Skeletal muscle cell (primary cell): ENCODE measurements around the gene CADPS2.

Source experiments
- DNase-seq: peaks from one replicate; pipeline ENCODE4 v3.0.0-alpha.2; 2010; ENCODE audit warnings: low read depth
- H3K4me3 ChIP-seq: 2 replicates; pipeline ENCODE4 v1.5.1; 2011; ENCODE audit warnings: low read depth, mild to moderate bottlenecking, control low read depth, low read length, moderate library complexity

The CADPS2 gene

DNA sequence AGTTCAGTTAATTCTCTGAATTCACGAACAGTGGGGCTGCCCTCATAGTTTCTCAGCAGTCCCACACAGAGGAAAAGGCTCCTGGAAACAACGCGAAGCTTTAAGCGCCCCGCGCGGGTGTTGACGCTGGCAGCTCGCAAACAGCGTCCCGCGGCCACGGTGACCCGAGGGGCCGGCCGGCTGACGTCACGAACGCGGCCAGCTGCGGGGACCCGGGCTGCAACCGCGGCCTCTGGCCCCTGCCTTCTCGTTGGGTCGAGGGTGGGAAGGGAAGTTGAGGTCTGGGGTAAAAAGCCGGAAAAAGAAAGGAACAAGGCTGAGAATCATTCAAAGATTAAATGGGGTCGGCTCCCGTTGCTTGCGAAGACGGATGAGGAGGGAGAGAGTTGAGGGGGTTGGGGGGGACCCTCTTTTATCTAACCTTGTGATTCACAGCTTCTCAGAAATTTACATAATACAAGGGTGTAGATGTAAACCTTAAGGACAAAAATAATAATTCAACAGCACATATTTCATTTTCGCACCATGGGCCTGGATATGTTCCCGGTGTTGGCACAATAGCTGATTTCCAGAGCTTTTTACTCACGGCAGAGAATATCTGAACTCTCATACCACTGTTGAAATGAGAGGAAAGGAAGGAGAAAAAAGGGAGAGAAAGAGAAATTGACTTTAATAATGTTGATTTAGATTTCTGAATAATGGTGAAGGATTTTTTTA lies 574.4 kb downstream of the CADPS2 start:
- no peak for DNase-seq
- H3K4me3 ChIP-seq = no peak overlapping the region

DNA sequence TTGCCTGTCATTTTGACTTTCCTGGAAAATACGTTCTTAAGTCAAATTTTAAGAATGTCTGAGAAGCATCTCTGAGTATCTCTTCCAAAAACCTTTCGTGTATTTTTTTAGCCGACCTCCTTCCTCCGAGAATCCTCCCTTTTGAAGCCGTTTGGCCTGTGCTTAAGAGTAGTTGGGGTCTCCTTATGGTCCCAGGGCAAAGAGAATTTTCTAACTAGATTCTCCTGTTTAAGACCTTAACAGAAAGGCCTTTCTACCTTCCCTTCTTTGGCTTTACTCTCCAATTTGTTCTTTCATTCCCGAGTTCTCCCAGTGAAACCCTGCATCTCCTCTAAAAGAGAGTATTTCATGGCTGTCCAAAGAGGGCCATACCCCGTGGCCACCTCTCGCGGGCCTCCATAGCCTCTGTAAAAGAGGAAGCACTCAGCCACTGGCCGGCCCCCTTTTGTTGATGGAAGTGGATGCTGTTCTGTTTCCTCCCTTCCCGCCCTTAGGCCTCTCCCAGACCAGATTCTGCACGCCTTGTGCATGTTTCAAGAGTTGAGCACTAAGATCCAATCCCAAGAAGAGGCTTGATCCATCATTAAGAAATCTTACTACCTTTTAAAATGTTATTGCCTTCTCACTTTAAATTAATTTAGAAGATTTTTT lies 575.1 kb downstream of the CADPS2 start:
- no peak for DNase-seq
- H3K4me3 ChIP-seq = no peak overlapping the region

DNA sequence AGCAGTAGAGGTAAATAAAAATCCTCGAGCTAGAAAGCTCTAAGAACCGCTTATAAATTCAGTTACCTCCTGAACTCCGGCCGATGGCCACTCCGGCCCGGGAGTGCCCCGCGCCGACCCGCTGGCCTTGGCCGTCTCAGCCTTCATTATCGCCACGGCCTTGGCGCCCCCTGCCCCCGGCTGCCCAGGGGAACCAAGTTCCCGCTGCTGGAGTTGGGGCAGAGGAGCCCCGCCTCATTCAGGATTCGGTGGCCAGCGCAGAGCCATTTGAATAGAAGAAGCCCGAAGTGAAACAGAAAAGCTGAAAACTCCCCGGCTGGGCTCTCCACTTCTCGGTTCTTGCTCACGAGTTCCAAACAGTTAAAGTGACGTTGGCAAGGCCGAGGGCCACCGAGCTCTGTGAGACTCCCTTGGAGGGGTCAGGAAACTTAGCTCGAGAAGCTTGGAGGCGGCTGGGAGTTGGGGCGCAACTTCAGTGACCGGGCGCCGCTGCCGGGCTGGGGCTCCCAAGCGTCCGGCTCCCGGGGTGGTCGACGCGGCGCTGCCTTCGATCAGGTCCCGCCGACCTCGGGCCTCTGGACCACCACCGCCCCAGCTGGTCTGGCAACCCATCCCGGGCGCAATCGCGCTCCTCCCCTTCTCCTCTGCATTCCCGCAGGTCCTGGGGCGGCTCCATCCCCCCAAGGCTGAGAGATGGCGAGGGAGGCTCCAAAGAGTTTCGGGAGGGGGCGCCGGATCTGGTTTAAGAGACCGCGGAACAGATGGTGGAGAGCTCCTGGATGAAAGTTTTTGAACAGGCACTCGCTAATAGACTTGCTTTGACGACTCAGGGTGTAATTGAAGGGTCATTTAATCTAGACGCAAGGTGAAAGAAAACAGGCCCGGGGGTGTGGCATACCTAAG lies 575.9 kb downstream of the CADPS2 start:
- DNase-seq = no peak
- peak overlapping the region; percentile 41 for H3K4me3 ChIP-seq

DNA sequence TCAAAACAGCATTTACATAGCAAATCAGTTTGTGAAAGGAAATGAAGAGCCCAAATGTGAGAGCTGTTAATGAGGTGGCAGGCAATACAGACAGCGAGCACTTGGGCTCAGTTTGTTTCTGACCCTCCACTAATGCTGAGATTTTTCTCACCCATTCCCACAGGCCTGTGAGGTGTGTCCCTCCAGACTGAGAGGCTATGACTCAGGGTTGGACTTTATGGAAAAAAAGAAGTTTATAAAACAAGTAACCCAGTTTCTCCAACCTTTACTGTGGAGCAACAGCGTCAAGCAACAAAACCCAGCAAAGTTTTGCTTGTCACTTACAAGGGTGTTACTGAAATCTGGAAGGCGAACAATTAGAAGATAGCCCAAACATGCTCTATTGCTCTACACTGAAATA lies 576.8 kb downstream of the CADPS2 start:
- H3K4me3 ChIP-seq = no peak overlapping the region
- no peak for DNase-seq

DNA sequence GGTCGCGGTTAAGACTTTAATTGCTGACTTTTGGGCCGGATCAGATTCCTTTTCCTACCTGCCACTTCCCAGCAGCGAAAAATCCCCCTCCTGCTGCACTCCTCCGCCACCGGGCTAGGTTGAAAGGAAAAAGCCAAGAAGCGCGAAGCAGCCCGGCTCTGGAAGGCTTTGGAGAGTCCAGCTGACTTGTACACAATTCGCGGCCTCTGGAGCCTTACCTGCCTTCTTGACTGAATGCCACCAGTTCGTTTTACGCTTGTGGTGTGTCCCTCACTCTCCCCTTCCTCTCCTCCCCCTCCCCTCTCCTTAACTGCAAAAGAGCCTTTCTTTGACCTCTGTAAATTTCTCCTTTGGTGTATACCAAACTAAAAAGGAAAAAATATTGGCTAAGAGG lies 579.0 kb downstream of the CADPS2 start:
- no peak overlapping the region for H3K4me3 ChIP-seq

DNA sequence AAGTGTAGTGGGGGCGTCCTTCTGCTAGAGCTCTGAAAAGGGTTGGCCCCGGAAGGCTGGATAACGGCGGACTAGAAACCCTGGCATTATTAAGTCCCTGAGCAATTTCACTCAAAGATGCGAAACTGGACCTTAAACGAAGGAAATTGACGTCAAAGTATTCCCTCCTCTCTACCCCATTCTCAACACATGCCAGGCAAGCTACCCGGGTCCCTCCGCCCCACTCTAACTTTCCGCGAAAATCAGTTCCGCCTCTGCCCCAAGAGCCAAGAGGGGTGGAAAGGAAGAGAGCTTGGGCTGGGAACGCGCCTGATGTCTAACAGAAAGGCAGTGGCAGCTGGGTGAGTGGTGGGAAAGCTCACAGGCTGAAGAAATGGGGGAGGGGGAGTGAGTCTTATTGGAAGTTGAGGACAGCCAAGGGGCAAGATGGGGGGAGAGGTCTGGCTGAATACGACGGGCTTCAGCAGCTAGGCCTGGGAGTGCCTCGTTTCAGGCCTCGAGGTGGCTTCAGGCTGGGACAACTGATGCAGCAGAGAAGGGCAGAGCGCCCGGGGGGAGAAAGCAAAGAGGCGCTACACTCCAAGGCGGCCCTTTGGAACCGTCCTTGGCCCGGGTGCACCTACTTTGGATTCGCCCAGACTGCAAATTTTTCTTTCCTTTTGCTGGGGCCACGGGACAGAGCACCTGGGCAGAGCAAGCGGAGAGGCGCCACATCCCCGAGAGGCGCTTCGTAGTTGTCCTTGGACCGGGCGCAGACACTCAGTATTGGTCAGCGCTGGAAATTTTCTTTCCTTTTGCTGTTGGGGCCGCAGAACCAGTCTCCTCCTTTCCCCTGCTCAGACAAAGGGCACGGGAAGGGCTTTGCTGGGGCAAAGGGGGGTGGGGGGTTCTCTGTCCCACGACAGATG lies 579.7 kb downstream of the CADPS2 start:
- DNase-seq = no peak
- no peak overlapping the region for H3K4me3 ChIP-seq

More for the DNA sequence above, 579.0 kb downstream of the CADPS2 start:
- no peak for DNase-seq

DNA sequence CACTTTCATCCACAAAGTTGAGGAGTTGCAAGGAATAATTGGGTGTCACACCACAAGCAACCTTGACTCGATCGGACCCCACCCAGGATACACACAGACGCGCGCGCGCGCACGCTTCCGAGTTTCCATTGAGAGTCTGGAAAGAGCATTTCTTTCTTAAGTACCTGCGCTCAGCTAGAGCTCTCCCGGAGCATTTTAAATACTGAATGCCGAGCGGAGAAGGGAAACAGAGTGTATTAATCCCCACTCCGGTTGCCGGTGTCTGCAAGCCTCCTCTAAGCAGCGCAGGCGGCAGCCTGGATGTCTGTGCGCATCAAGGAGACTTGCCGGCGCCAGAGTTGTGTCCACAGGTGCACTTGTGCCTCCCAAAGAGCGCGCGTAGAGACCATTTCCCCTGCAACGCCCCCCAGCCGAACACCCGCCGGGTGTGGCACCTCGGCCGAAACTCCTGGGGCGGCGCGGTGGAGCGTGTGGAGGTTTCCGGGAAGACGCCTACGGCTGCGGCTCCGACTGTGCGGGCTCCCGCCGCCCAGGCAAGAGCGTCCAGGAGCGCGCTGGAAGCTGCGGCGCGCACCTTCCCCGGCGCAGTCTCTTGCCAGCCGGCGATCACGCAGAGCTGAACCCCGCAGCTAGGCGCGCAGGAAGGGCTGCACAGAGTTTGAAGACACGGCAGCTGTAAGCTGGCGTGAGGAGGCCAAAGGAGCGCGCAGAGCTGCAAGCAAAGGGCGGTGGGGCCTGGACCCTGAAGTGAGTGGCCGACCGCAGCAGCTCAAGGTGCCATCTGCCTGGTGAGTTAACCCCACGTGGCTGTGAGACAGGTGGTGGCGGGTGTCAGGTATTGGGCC lies 580.6 kb downstream of the CADPS2 start:
- H3K4me3 ChIP-seq = no peak overlapping the region
- DNase-seq = no peak

DNA sequence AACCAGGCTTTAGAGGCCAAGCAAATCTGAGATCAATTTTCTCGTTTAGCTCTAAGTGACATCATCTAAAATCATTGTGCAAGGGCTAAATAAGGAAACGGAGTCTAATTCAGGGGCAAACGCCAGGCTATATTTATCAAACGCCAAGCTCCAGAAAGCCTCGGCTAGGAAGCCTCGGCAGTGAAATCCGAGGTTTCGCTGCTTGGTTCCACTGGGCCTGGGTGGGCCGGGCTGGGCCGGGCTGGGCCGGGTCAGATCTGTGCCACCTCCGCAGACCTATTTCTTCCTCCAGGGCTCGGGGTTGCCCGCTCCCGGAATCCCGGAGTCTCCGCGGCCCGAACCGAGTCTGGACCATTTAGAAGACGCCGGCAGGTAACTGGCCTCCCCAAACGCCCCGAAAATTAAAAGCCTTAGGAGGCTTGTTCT lies 581.3 kb downstream of the CADPS2 start:
- H3K4me3 ChIP-seq = no peak overlapping the region
- DNase-seq = peak; percentile 1

DNA sequence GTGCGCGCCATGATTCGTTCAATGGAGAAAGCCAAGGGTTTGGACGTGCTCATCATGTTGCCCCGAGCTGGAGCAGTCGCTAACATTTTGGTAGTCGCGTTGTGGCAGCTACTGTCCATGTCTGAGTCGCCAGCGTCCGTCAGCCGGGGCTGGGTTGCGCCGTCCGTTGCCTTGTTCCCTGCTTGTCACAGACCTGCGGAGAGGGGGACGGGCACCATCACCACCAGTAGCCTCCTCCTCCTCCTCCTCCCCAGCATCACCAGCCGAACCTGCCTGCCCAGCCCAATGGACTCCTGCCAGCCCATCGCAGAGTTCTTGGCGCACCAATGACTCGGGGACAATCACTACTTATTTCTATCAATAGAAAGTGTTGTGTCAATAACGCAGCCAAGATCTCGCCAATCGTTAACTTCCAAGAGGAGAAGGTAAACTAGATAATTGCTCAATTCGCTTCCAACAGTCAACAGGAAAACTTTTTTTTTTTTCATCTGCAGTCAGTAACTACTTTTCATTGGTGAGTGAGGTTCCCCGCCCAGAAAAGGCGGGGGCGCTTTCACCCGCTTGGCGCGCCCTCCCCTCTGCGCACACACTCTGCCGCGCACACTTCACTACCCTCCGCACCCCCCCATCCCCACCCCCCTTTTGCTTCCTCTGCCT lies 581.8 kb downstream of the CADPS2 start, which contains the start of gene FEZF1:
Gene FEZF1 (minus strand): TSS at position 432 of the 657 bp plus-strand sequence. CDS start 313 bp downstream, at position 119.
- H3K4me3 ChIP-seq = no peak within 1 kb of the TSS
- no peak for DNase-seq

DNA sequence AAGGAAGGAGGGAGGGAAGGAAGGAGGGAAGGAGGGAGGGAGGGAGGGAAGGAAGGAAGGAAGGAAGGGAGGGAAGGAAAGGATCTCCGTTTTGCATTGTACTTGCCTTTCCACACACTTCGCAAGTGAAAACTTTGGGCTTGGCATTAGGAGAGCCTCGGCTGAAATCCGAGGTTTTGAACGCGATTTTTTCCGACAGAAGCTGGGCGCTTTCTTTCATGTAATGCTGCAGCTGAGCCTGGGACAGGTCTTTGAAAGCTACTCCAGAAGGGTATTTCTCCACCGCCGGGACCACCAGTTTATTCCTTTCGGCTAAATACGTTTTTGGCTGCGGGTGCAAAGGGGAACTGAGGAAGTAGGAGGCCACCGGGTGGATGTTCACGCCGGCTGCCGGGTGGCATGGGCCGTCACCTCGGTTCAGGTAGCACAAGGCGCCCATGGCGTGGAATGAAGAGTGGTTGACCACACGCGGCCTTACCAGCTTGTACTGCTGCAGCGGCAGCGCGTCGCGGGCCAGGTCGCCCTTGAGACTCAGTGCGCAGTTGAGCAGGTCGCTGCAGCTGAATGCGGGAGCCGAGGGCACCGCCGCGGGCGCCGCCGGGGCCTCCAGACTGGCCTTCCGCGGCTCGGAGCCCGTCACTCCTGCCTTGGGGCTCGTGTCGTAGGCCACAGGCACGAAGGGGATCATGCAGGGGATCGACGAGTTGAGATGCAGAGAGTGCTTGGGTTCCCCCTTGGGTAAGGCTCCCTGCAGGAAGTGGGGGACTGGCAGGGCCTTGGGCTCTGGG lies 582.5 kb downstream of the CADPS2 start:
- H3K4me3 ChIP-seq = no peak overlapping the region
- no peak for DNase-seq

DNA sequence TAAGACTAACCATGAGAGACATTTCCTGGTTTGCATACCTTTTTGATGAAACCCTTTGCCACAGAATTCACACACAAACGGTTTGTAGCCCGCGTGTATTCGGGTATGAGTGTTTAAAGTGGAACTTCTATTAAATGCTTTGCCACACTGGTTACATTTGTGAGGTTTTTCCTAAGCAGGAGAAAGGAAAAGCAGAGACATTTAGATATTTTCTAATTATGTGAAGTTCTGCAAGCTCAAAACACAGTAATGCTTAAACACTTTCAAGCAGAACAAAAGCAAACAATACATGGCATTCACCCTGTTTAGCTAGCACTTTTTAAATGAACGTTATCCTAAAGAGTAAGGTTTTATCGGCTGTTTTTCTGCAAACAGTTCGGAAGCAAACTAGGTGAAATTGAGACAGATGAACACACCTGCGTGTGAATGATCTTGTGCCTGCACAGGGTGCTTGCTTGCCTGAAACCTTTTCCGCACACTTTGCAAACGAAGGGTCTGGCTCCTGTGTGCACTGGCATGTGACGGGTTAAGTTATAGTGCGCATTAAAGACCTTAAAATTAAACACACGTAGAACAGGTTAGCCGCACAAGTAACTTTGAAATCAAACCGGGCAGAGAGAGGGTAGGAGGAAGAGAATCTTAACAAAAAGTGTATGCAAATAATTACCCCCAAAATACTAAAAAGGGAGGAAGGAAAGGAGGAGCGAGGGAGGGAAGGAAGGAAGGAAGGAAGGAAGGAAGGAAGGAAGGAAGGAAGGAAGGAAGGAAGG lies 583.3 kb downstream of the CADPS2 start:
- H3K4me3 ChIP-seq = no peak overlapping the region
- DNase-seq = no peak

DNA sequence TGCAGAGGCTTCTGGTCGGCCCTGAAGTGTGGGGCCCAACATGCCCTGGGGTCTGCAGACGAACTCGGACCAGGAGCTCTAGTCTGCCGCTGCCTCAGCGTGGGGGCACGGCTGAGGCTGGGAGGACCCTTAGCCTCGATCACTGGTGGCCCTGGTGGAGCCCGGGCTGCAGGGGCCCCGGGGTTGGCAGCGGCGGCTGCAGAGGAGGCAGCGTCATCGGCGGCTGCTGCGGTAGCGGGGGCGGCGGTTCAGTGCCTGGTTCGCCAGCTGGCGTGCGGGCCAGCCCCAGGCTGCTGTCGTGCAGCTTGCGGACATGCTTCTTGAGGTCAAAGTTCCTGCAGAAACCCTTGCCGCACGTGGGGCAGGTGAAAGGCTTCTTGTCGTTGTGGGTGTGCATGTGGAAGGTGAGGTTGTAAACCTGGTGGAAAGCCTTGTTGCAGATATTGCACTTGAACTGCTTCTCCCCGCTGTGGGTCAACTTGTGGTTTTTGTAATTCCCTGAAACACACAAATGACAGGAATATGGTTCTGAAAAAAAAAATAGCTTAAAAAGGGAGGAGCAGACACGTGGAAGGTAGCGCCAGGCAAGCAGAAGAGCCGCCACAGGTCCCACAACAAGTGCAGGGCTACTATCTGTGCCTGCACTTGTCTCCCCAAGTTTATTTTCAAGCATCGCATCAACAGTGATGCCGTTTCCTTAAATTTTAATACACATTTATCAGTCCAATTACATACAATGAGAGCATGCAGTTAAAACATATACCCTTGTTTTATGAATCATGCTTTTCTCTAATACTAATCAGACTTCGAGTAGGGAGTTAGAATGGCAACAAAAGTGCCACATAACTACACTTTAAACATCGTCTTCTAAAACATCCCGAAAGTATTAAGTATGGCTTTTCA lies 584.2 kb downstream of the CADPS2 start:
- DNase-seq = no peak
- H3K4me3 ChIP-seq = no peak overlapping the region

DNA sequence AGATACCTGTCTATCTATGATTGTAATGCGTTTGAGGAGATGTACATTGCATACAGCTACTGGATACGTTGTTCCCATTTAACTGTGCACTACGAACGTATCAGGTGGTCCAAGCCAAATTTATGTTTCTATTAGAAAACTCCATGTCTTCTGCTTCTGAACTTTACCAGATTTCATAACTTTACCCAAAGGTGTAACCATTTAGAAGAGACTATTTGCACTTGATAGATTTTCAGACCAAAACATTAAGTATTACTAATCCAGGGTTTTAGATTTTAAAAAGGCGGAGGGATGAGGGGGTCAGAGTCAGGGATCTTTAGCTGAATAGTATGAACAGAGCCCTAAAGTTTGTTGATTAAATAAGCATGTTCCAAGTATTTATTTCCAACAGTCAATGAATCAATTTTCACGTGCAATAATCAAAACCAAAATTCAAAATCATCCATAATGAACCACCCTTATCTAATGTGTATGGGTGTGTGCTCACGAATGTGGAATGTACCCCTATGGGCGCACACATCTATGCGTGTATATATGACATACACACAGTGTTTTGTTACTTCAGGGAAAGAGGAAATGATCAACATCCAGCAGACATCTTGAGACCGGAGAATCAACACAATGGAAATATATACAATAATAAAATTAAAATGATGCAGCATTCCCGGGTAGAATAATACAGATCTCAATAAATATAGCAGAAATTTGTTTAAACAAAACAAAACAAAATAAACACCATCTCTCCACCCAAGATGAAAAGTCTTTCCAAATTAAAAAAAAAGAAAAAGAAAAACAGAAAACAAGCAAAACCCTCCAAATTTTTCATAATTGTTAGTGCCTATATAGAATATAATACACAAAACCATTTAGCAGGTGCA lies 585.1 kb downstream of the CADPS2 start:
- DNase-seq = no peak
- H3K4me3 ChIP-seq = no peak overlapping the region

DNA sequence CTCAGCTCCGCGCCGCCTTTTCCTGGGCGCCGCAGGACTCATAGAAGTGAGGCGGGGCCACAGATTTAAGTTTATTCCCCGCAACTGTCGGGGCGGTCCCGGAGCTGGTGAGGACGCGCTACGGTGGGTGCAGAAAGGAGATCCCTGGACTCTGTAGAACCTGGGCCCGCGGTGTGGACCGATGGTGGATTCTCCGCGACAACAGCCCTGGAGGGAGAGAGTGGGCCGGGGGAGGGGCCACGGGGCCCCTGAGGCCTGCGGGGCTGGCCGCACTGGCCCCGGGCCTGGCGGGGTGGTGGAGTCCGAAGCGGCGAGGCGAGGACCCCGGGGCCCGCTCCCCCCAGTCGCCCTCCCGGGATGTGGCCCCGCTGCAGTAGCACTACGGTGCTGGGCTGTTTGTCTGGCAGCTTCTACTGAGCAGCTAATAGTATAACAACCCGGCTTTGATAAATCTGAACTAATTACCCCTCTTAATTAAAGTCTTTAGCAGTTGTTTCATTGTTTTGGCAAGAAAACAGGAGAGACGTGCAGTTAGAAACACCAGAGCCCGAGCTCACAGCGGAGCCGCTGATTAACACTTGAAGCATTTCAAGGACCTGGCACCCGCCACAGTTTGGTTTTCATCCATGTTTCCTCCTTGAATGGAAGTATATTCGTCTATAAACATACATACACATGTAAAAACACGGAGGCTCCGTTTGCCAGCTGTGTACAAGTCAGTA lies 585.9 kb downstream of the CADPS2 start:
- no peak overlapping the region for H3K4me3 ChIP-seq
- no peak for DNase-seq
